C1 segment of cervical spinal cord (tissue), 14 donors: ENCODE measurements around the gene RNF182.
A peak's percentile ranks its signal among the peaks of the same experiment; 100 is the strongest.
"Not testable (repeated sequence)": the region's sequence is repeated elsewhere in the genome, so short reads cannot be mapped to it uniquely, and the experiment has no call there.

Experiments used
- DNase-seq, 14 donors: peaks; one replicate each; lab custom pipeline; 2025; lab: John Stamatoyannopoulos, UW

RNF182 gene

DNA sequence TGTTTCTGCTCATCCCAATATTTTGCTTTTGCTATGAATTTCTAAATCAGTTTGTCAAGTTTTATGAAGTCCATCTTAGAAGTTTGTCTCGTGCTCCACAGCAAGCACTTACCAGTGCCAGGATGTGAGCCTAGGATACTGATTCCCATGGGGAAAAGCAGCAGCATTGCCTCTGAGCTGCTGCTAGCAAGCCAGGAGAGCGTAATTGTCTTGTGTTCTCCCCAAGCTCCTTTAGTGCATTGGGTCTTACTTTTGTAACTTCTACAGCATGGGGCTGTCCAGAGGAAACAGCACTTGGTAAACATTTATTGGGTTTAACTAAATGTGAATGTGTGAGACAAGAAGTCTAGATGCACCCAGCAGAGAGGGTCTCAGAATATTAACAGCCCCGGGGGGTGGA is 76.1 kb downstream of the RNF182 start:
- no peak for DNase-seq

DNA sequence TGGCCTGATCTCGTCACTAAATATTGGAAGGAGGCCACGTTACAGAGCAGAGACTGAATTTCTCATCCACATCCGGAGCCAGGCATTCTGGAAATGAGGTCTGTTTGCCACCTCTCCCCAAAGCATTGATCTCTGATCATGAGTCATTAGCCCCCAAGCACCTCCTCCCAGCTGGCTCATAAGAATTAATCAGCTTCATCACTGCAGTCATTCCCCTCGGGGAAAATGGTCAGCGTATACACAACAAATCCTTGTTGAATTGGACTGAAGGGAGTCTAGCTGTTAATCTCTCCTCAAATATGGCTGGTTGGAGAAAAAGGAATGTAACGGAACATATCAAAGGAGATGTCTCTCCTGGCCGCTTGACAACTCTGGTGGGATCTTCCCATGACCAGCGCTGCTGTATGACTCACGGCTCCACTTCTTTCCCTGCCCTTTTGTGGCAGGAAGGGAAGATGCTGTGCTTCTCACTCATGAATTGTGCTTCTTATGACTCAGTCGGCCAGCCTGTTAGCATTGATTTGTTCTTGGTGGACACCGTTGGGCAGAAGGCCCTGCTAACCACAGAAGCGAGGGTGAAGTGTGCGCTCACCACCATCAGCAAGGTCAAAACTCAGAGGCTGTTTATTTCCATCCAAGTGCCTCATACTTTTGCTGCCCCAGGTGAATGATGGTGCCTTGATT is 76.7 kb downstream of the RNF182 start:
- DNase-seq: peak in 1 of 14 donors; percentile 51

GRCh38 chr6:14002176-14002947 is 77.6 kb downstream of the RNF182 start:
- no peak for DNase-seq

DNA sequence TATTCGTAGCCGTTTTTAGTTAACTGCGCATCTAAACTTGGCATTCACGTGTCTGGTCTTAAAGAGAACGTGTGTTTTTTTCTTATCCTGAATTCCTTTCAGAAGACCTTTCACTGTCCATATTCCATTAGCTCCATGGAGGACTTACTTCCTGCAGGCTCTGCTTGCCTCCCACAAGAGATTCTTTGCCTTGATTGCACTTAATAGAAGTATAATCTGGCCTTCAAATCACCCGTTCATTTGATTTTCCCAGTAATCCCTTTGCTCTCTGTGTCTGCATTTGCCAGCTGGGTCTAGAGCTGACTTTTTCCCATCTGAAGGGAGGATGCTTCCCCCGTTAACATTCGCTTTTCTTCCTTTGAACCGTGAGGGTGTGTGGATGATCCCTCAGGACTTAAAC is 79.5 kb downstream of the RNF182 start:
- no peak for DNase-seq

DNA sequence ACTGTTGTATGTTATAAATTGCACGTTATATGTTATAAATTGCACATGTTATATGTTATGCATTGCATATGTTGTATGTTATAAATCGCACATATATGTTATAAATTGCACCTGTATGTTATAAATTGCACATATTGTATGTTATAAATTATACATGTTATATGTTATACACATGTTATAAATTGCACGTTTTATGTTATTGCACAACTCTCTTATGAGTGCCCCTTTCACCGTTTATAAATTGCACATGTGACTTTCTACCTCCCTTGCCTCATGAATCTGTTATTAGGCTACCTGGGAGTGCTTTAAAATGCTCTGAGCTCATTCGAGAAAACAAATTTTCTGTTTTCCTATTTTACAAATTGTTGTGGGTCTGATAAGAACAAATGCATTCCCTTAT is 84.1 kb downstream of the RNF182 start:
- DNase-seq: no peak

GRCh38 chr6:14009431-14009830 is 84.7 kb downstream of the RNF182 start:
- DNase-seq: peak in 1 of 14 donors; percentile 4

- no peak for DNase-seq
Observed at GRCh38 chr6:14010275-14010674, 85.5 kb downstream of the RNF182 start.

DNA sequence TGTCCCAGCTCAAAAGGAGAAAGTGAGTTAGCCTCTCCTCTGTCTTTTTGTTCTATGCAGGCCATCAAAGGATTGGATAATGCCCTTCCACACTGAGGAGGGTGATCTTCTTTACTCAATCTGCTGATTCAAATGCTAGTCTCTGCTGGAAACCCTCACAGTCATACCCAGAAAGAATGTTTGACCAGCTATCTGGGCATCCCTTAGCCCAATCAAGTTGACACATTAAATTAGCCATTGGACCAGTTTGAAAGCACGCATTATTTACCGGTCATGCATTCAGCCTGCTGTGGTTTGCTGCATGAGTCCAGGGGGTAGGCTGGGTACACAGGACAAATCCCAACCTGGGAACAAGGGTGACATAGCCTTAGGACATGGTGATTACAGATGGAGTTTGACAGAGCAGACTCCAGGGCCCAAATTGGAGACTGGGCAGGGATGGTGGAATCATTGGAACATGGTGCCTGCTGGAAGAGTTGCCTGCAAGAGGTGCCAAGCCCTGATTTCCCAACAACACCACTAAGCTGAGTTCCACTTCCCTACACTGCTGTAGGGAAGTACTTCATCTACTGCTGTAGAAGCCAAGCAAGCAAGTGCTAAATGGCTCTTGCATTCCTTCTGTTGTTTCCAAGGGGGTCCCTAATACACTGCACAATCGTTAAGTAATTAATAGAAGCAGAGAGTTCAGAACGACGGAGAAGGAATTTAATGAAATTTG is 87.7 kb downstream of the RNF182 start:
- DNase-seq: no peak

- no peak for DNase-seq
Observed at GRCh38 chr6:14015964-14016363, 91.2 kb downstream of the RNF182 start.

- no peak for DNase-seq
Observed at GRCh38 chr6:14016432-14016831, 91.7 kb downstream of the RNF182 start.

GRCh38 chr6:14016935-14017625 is 92.3 kb downstream of the RNF182 start:
- no peak for DNase-seq

- no peak for DNase-seq
Observed at GRCh38 chr6:14017626-14018475, 93.1 kb downstream of the RNF182 start.

DNA sequence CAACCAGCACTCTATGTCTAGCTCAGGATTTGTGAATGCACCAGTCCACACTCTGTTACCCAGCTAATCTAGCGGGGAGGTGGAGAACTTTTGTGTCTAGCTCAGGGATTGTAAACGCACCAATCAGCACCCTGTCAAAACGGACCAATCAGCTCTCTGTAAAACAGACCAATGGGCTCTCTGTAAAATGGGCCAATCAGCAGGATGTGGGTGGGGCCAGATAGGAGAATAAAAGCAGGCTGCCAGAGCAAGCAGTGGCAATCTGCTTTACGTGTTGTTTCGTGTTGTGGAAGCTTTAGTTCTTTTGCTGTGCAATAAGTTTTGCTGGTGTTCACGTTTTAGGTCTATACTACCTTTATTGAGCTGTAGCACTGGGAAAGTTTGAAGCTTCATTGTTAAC is 93.8 kb downstream of the RNF182 start:
- not testable (repeated sequence) for DNase-seq

DNA sequence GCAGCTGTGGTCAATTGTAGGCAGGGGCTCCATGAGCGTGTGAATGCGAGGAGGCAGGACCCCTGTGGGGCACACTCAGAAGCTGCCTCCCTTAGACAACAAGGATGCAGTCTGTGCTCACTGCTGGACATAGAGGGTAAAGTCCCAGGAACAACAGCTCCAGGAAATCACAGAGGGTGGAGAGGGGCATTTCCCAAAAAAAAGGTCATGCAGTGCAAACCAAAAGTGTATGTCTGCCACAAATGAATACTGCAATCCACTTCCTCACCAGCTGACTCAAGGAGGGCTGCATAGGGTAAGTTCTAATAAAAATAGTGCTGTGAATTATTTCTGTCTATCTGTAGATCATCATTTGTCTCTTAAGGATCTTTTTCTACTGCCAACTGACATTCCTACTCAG is 95.8 kb downstream of the RNF182 start:
- DNase-seq: no peak

DNA sequence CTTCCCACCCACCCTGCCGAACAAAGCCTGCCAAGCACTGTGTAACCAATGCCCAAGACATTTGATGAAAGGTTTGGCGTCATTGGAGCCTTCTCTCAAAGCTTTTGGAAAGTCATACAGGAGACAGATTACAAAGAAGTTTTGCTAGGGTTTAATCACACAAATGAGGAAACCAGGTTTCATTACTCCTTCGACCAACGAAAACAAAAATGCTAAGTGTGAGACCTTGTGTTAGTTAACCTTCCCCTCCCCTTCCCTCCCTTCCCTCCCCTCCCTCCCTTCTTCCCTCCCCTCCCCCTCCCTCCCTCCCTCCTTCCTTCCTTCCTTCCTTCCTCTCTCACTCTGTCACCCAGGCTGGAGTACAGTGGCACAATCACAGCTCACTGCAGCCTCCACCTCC is 96.7 kb downstream of the RNF182 start:
- DNase-seq: no peak

GRCh38 chr6:14022673-14023072 is 97.9 kb downstream of the RNF182 start:
- no peak for DNase-seq

DNA sequence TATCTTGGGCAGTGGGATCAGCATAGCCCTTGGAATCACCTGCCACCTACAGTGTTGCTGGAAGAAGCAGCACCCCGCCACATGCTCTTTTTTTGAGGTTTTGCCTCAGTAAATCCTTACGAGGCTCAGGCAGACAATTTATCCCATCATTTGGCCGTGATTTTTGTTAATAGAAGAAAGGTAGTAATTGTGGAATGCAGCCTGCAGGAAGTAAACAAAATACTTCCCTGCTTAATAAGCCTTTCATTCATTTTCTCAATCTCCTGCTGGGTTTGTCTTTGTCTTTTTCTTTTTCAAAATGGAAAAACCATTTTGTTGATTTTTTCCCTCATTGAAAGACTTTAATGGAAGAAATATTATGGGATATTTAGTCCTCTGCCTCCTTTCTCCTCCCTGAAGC is 99.1 kb downstream of the RNF182 start:
- DNase-seq: no peak

- DNase-seq: no peak
Observed at GRCh38 chr6:14025160-14025559, 100.4 kb downstream of the RNF182 start.

DNA sequence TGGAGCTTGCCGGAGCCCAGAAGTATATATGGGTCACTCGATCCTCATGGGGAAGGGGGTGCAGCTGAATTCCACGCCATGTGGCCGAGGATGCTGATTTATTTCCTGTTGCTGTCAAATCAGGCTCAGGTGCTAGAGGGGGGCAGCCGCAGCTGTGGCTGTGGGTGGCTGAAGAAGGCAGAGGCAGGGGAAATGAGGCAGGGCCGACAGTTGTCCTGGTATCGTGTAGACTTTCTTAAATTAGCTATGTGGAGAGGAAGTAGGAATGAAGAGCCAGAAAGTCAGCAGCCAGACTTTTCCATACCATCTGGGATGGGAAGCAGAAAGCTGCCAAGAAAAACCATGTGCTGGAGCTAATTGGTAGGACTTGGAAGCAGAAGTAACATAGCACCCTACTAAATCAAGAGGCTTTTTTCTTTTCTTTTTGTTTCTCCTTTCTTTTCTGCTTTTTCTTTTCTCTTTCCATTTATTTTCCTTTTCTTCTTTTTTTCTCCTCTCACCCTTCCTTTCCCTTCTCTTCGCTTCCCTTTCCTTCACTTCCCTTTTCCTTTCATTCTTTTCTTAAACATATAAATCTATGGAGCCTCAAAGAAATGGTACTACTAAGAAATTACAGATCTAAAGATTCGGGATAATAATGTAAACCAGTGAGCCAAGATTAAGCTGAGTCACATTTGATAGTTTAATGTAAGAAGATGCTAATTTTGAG is 102.2 kb downstream of the RNF182 start:
- DNase-seq: peak in 2 of 14 donors; percentile 4 to 92

GRCh38 chr6:14028631-14029030 is 103.9 kb downstream of the RNF182 start:
- peak in 1 of 14 donors; percentile 58 for DNase-seq
